GM18502 (cell line): ENCODE measurements around the gene PDZD8.
"Not testable (repeated sequence)": the region's sequence is repeated elsewhere in the genome, so short reads cannot be mapped to it uniquely, and the experiment has no call there.

ENCODE experiments used
- ATAC-seq: cut with Tn5 transposase; IDR thresholded peaks from one replicate; pipeline ENCODE4 v1.9.1; 2021; ENCODE audit warnings: mild to moderate bottlenecking; ENCODE audit not compliant: unreplicated experiment, poor library complexity

Gene PDZD8

DNA sequence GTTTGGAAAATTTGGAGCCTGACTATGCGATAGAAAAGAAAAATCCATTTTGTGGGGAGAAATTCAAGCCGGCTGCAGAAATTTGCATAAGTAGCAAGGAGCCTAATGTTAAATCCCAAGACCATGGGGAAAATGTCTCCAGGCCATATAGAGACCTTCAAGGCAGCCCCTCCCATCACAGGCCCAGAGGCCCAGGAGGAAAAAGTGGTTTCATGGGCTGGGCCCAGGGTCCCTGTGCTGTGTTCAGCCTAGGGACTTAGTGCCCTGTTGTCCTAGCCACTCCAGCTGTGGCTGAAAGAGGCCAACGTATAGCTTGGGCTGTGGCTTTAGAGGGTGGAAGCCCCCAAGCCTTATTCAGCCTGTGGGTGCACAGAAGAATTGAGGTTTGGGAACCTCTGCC, 71.8 kb downstream of the PDZD8 start:
- ATAC-seq, result not testable (repeated sequence)

- no peak for ATAC-seq
Observed at GRCh38 chr10:117300671-117301070, 74.6 kb downstream of the PDZD8 start.

- no peak for ATAC-seq
Observed at GRCh38 chr10:117299435-117299834, 75.8 kb downstream of the PDZD8 start.

DNA sequence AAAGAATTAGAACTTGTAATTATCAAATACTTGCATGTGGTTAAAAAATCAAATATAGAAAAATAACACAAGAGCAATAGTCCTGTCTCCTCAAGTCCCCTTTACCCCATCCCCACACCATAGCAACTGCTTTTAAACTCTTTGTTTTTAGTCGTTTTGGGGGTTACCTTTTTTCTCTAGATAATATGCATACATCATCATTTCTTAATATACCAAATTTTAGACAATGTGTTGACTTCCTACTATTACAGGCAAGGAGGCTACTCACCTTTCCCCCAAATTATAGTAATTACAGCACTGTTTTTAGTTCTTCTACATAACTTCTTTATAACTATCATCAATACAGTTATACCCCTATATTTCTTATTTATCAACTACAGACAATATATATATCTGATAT, 77.0 kb downstream of the PDZD8 start:
- no peak for ATAC-seq

DNA sequence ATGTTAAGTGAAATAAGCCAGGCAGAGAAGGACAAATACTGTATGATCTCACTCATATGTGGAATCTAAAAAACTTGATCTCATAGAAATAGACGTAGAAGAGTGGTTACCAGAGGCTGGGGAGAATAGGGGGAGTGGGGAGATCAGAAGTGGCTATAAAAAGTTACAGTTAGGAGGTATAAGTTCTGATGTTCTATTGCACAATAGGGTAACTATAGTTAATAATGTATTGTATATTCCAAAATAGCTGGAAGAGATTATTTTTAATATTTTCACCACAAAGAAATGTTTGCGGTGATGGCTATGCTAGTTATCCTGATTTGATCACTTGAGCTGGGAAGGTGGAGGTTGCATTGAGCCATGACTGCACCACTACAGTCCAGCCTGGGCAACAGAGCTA, 80.5 kb downstream of the PDZD8 start:
- ATAC-seq, result no peak

GRCh38 chr10:117294039-117294645, 81.1 kb downstream of the PDZD8 start:
- ATAC-seq, result no peak

DNA sequence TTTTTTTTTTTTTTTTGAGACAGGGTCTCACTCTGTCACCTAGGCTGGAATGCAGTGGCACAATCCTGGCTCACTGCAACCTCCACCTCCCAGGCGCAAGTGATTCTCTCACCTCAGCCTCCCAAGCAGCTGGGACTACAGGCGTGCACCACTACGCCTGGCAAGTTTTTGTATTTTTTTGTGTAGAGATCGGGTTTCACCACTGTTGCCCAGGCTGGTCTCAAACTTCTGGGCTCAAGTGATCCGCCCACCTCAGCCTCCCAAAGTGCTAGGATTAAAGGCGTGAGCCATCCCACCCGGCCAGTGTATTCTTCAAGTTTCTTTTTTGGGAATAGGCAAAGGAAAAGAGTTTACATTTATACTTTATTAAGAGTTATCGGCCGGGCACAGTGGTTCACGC, 84.4 kb downstream of the PDZD8 start:
- not testable (repeated sequence) for ATAC-seq

DNA sequence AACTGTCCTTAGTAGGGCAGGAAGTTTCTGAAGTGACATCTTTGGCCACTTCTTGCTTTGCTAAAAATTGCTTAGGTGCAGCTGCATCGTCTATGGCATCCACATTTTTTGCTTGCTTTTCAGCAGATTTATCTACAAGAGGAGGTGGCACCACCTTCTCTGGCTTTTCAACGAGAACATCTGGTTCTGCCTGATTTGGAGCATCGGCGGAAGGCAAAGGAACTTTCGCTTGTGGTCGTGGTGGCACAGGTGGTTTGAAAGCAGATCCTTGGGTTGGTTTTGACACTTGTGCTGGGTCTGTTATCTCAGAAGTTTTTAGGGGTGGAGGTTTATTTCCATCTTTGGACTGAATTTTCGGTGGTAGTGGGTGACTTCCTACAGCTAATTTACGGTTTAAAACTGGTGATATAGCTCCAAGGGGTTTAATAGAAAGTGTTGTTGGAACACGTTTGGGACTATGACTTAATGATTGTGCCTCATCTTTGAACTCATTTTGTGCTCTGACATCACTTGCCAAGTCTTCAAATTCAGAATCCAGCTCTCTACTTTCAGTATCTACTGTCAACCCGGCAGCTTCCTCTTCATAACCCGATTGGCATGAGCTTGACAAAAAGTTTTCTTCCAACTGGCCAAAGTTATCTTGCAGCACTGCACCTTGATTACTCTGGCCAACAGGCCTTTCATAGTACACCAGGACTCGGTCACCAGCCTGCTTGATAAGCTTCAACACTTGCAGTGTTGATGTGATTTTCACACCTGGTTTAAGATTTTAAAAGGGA, 90.3 kb downstream of the PDZD8 start:
- no peak for ATAC-seq

- ATAC-seq, result no peak
Observed at GRCh38 chr10:117277675-117278074, 97.6 kb downstream of the PDZD8 start.

DNA sequence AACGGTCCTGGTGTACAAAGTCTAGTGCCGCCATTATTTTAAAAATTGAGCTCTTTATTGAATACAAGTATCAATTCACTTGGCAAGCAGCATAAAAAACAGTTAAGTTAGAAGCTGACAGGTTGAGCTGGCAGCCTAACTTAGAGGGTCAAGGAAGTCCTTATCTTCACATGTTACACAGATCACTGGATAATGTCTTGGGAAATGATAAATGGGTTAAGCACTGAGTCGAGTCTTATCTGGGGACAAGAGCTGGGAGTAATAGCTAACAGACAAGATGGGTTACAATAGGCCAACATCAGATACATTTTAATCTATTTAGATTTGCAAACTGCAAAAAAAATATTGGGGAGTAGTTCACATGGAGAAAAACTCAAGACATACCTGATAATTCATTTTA, 100.1 kb downstream of the PDZD8 start:
- ATAC-seq, result no peak

DNA sequence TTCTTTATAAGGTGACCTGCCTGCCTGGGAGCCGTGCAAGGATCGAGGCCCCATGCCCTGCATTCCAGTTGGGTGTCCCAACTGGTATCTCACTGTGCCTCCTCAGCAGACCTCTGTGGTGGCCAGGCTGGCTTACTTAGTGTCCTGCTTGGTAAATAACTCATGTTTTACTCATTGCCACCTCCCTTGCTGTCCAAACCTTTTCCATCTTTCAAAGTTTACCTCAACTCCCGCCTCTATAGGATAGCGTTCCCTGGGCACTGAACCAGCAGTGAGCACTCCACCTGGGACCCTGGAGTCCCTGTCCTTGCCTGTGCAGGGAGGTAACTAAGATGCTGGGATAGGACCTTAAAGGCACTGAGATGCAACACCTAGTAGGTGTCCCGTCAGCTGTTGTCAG, 100.7 kb downstream of the PDZD8 start:
- ATAC-seq, result no peak

- ATAC-seq, result no peak
Observed at GRCh38 chr10:117273980-117274379, 101.3 kb downstream of the PDZD8 start.

- ATAC-seq, result no peak
Observed at GRCh38 chr10:117272195-117273076, 102.8 kb downstream of the PDZD8 start.

GRCh38 chr10:117271427-117271826, 103.8 kb downstream of the PDZD8 start:
- ATAC-seq, result no peak

DNA sequence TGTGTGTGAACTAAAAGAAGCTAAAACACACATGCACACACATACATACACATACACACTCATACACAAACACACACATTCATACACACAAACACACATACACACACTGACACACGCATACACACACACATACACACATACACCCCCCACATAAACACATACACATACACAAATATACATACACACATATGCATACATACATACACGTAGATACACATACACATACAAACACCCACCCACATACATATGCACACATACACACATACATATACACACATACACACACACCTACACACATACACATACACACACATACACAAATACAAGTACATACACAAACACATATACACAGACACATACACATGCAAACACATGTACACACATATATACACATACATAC, 106.3 kb downstream of the PDZD8 start:
- no peak for ATAC-seq

DNA sequence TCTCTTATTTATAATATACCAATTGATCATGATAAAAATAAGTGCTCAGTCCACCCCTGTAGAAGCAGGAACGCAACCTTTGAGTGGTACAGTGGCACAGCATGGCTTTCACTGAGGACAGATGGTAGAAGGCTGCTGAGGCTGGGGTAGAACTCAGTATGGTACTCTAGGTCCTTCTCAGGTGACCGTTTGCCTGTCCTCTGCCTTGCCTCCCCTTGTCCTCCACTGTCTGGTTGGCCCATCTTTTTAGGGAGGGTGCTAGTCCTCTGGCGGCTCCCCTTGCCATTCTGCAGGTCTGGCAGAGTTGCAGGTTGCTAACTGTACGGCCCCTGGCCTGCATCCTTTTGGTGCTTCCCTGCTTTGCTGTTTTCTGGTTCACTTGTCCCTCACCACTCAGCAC, 107.0 kb downstream of the PDZD8 start:
- no peak for ATAC-seq

GRCh38 chr10:117266812-117267211, 108.4 kb downstream of the PDZD8 start:
- no peak for ATAC-seq

- ATAC-seq, result no peak
Observed at GRCh38 chr10:117266400-117266799, 108.8 kb downstream of the PDZD8 start.

- no peak for ATAC-seq
Observed at GRCh38 chr10:117264782-117265181, 110.5 kb downstream of the PDZD8 start.

DNA sequence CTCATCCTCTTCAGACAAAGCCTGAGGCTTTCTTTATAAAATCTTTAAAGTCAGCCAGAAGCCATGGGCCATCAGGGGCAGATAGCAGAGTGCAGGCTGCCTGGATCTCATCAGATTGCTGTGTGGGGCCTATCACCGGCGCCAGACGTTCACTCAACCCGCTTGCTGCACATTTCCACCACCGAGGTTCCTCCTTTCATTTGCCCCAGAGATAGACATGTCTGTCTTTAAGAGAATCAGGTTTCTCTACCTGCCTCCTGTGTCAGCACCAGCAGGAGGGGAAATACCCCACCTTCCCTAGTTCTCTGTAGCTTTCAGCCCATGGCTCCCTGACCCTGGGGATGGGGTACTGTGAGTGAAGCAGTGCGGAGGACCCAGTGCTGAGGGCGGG, 112.3 kb downstream of the PDZD8 start:
- no peak for ATAC-seq

DNA sequence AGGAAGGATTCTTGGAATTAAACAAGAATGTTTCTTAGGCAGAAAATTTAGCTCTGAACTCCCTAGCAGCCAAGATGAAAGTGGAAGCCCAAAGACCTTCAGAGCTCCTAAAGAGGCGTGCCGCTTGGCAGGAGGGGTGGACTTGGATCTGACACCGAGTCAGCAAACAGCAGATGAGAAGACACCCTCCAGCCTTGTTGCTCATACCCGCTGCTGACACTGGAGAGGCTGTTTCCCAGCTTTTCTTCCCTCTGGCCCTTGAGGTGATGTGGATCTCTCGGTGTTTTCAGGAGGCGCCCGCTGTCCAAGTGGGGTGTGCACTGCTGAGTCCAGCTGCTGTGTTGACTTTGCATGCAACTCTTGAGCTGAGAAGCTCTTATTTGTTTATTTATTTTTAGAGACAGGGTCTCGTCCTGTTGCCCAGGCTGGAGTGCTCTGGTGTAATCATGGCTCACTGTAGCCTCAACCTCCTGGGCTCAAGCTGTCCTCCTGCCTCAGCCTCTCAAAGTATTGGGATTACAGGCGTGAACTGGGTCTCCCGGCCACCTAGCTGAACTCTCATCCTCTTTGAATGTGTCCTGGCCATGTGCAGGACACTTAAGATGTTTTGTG, 112.8 kb downstream of the PDZD8 start:
- ATAC-seq, result no peak
